Gastroesophageal sphincter (tissue), 4 donors: ENCODE results near the gene LTBP2. TPM values are rescaled to one million over a fixed set of nuclear protein-coding genes. Genes with fewer than 3 reads are reported as not detected.

ENCODE experiments used
- ATAC-seq: fragments of 150-250 bp; one replicate; pipeline ENCODE4 v1.9.1; 2016; ENCODE audit warnings: mild to moderate bottlenecking, moderate library complexity
- H3K27ac ChIP-seq, 4 donors: fragments of 200-600 bp; sonication (generic) in 3 of 4; 1 replicate in 3 of 4; 2 replicates in 1 of 4; pipeline ENCODE4 v1.5.1; 2016 to 2019
- H3K27me3 ChIP-seq: fragments of 200-600 bp; sonication (generic); one replicate; pipeline ENCODE4 v1.5.1; 2019
- H3K36me3 ChIP-seq, 2 donors: fragments of 200-600 bp; sonication (generic); one replicate each; pipeline ENCODE4 v1.5.1; 2019; ENCODE audit warnings: control low read depth in 1 of 2
- H3K4me1 ChIP-seq, 3 donors: fragments of 200-600 bp; sonication (generic); 1 replicate in 2 of 3; 2 replicates in 1 of 3; pipeline ENCODE4 v1.5.1; 2016 to 2019; ENCODE audit warnings: control low read depth in 2 of 3
- H3K4me3 ChIP-seq, 2 donors: fragments of 200-600 bp; sonication (generic); one replicate each; pipeline ENCODE4 v1.5.1; 2019; ENCODE audit warnings: mild to moderate bottlenecking in 1 of 2, moderate library complexity in 1 of 2
- H3K9me3 ChIP-seq, 3 donors: fragments of 200-600 bp; sonication (generic); one replicate each; pipeline ENCODE4 v1.5.1; 2017 to 2019; ENCODE audit warnings: control low read depth in 2 of 3
- CTCF ChIP-seq, 4 experiments: fragments of 200-600 bp in 2 of 4; fragments of 450-650 bp in 2 of 4; sonication (generic) in 1 of 4; IDR thresholded peaks; one replicate each; pipeline ENCODE4 v1.5.1; 2017 to 2019; ENCODE audit warnings: antibody characterized with exemption in 4 of 4, mild to moderate bottlenecking in 2 of 4, moderate library complexity in 2 of 4
- EP300 ChIP-seq: sonication (generic); formaldehyde crosslinking; IDR thresholded peaks from one replicate; pipeline ENCODE4 v1.6.1; 2017; ENCODE audit warnings: antibody characterized with exemption, mild to moderate bottlenecking
- POLR2A ChIP-seq, 2 donors: fragments of 450-650 bp; IDR thresholded peaks; one replicate each; pipeline ENCODE4 v1.6.1; 2017; ENCODE audit warnings: antibody characterized with exemption in 2 of 2, mild to moderate bottlenecking in 2 of 2, moderate library complexity in 1 of 2
- POLR2AphosphoS5 ChIP-seq: sonication (generic); formaldehyde crosslinking; IDR thresholded peaks from one replicate; pipeline ENCODE4 v1.6.1; 2017; ENCODE audit warnings: antibody characterized with exemption
- WGBS, 2 donors: methylation state at CpG; one replicate each; pipeline ENCODE4 v1.1.5; 2018; ENCODE audit warnings: low coverage in 1 of 2; 5-methylcytosine and 5-hydroxymethylcytosine counted together
- total RNA-seq, 4 donors: library from RNA; depleted of rRNA; stranded (reverse); fragments of >200 nt; gene quantifications; one replicate each; pipeline ENCODE4 v1.1.0, GENCODE V29; 2016

The LTBP2 gene
- total RNA-seq, 4 donors from 2014 or later = 45.9 to 158 (median 88.4) TPM

GRCh38 chr14:74482571-74482970 is 129.5 kb downstream of the LTBP2 start:
- H3K36me3 ChIP-seq = peaks cover 3 to 86% of the 10 kb centered on the region in 2 donors
- no peaks in the 10 kb centered on the region for H3K27me3 ChIP-seq
- no peak for ATAC-seq
- TF ChIP-seq EP300 (no peak), POLR2A (IDR thresholded peaks at IDR 0.05) (no peak), POLR2AphosphoS5 (no peak), CTCF (IDR thresholded peaks at IDR 0.05) (no peak)
- no peak overlapping the region for H3K27ac ChIP-seq
- no peak overlapping the region for H3K4me3 ChIP-seq
- H3K9me3 ChIP-seq = no peaks in the 10 kb centered on the region
- no peaks in the 10 kb centered on the region for H3K4me1 ChIP-seq
- 62 to 79% methylated on average over 2 to 3 of the region's 3 CpGs for WGBS, 2 donors

- Histone ChIP-seq H3K36me3 (peaks cover 3 to 97% of the 10 kb centered on the region in 2 donors), H3K27ac (no peak overlapping the region), H3K4me3 (no peak overlapping the region), H3K9me3 (no peaks in the 10 kb centered on the region), H3K27me3 (no peaks in the 10 kb centered on the region), H3K4me1 (no peaks in the 10 kb centered on the region)
- no peak for ATAC-seq
- WGBS, 2 donors = 67 to 77% methylated on average over 3 to 4 of the region's 4 CpGs
- TF ChIP-seq POLR2A (IDR thresholded peaks at IDR 0.05) = no peak
- TF ChIP-seq EP300 = no peak
- TF ChIP-seq POLR2AphosphoS5 = no peak
- TF ChIP-seq CTCF (IDR thresholded peaks at IDR 0.05) = no peak
Measured at GRCh38 chr14:74480046-74480445, 132.0 kb downstream of the LTBP2 start.

- TF ChIP-seq POLR2A (IDR thresholded peaks at IDR 0.05) = no peak
- peak in 3 of 4 experiments; percentile 48 to 58 (median 57) for TF ChIP-seq CTCF (IDR thresholded peaks at IDR 0.05)
- no peak for TF ChIP-seq EP300
- no peak for TF ChIP-seq POLR2AphosphoS5
- H3K4me3 ChIP-seq = no peak overlapping the region
- no peaks in the 10 kb centered on the region for H3K27me3 ChIP-seq
- H3K9me3 ChIP-seq = no peaks in the 10 kb centered on the region
- H3K4me1 ChIP-seq = no peaks in the 10 kb centered on the region
- no peak overlapping the region for H3K27ac ChIP-seq
- peaks cover 3 to 97% of the 10 kb centered on the region in 2 donors for H3K36me3 ChIP-seq
- 100% methylated on average over 1 to 2 of the region's 2 CpGs for WGBS, 2 donors
- no peak for ATAC-seq
Measured at GRCh38 chr14:74478996-74479635, 132.9 kb downstream of the LTBP2 start.

DNA sequence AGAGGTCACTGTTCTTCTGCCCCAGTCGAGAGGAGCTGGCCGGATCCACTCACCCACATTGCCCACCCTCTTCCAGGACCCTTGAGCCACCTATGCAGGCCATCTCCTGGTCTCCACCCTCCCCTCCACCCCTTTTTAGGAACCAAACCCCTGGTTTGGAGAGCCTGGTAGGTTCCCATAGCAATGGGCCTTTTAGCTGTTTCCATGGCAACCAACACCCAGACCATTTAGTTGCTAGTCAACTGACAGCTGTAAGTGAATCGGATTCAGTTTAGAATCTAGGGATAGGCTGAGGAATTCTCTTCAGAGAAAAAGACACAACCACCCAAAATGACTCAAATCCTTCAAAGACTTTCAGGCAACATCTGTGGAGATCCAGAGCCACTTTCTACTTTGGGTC is 135.4 kb downstream of the LTBP2 start:
- H3K9me3 ChIP-seq = no peaks in the 10 kb centered on the region
- no peak for ATAC-seq
- no peak for TF ChIP-seq POLR2A (IDR thresholded peaks at IDR 0.05)
- H3K4me1 ChIP-seq = no peaks in the 10 kb centered on the region
- H3K4me3 ChIP-seq = no peak overlapping the region
- WGBS, 2 donors = 75 to 100% methylated on average over 1 of the region's 3 CpGs
- no peaks in the 10 kb centered on the region for H3K27me3 ChIP-seq
- H3K36me3 ChIP-seq = peaks cover 3 to 92% of the 10 kb centered on the region in 2 donors
- no peak overlapping the region for H3K27ac ChIP-seq

DNA sequence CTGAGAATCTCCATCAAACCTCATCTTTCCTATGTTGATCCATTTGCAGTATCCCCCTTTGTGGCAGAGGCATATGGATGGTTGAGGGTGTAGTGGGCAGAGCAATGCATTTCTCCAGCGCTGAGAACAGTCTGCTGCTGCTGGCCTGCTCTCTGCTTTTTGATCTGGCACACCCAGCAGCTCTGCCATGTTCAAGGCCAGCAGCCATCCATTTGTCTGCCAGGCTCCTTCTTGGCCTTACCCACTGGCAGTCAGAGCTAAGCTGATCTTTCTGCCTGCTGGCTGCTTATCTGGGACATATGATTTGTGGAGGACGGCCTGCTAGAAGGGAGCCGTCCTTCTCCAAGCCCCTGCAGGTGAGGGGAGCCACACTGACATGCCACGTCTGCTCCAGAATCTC is 135.9 kb downstream of the LTBP2 start:
- ATAC-seq = no peak
- Histone ChIP-seq H3K36me3 (peaks cover 3 to 91% of the 10 kb centered on the region in 2 donors), H3K9me3 (no peaks in the 10 kb centered on the region), H3K27ac (no peak overlapping the region), H3K27me3 (no peaks in the 10 kb centered on the region), H3K4me1 (no peaks in the 10 kb centered on the region), H3K4me3 (no peak overlapping the region)
- no peak for TF ChIP-seq POLR2AphosphoS5
- TF ChIP-seq CTCF (IDR thresholded peaks at IDR 0.05) = no peak
- no peak for TF ChIP-seq POLR2A (IDR thresholded peaks at IDR 0.05)
- no peak for TF ChIP-seq EP300
- WGBS, 2 donors = 100% methylated on average over 1 of the region's 4 CpGs
